T-helper 17 cell (primary cell): Measurements from ENCODE around the gene TMC2. TPM values are rescaled to one million over a fixed set of nuclear protein-coding genes. Genes with fewer than 3 reads are reported as not detected.
"Not testable (repeated sequence)": the region's sequence is repeated elsewhere in the genome, so short reads cannot be mapped to it uniquely, and the experiment has no call there.

Experiments used
- ATAC-seq: fragments of 150-1000 bp; cut with Tn5 transposase; 2 replicates; pipeline ENCODE4 v1.10.0; 2021; ENCODE audit warnings: mild to moderate bottlenecking, moderate library complexity
- DNase-seq, 3 donors: peaks; one replicate each; pipeline versions ENCODE4 v3.0.0 to v3.0.0-alpha.2; 2020 to 2021
- H3K9me3 ChIP-seq: one replicate; pipeline ENCODE4 v1.7.0; 2013; ENCODE audit warnings: low read length, mild to moderate bottlenecking; ENCODE audit not compliant: control insufficient read depth, poor library complexity, severe bottlenecking
- H3K27ac Mint-ChIP-seq: one replicate; pipeline ENCODE4 v1.8.0; 2022; ENCODE audit warnings: mild to moderate bottlenecking, moderate library complexity, mixed read lengths
- H3K27me3 Mint-ChIP-seq: one replicate; pipeline ENCODE4 v1.8.0; 2022; ENCODE audit warnings: mixed read lengths
- H3K36me3 Mint-ChIP-seq: one replicate; pipeline ENCODE4 v1.8.0; 2022; ENCODE audit warnings: low read depth, mixed read lengths
- H3K4me1 Mint-ChIP-seq: one replicate; pipeline ENCODE4 v1.8.0; 2022; ENCODE audit warnings: mild to moderate bottlenecking, mixed read lengths
- H3K4me3 Mint-ChIP-seq: one replicate; pipeline ENCODE4 v1.8.0; 2022; ENCODE audit warnings: mild to moderate bottlenecking, moderate library complexity, mixed read lengths
- total RNA-seq, 4 donors: library from RNA in 2 of 4; stranded (reverse) in 2 of 4; gene quantifications; one replicate each; pipeline ENCODE4 v1.2.3 and lab custom pipeline; 2022 to 2026

TMC2 gene
- total RNA-seq, 2 donors from 2014 or later, result not detected

GRCh38 chr20:2519115-2519809, 17.1 kb upstream of the TMC2 start:
- H3K27me3 Mint-ChIP-seq, result peaks cover 5% of the 10 kb centered on the region
- ATAC-seq (no peak), DNase-seq (no peak)
- H3K4me3 Mint-ChIP-seq, result no peak overlapping the region
- no peaks in the 10 kb centered on the region for H3K36me3 Mint-ChIP-seq
- no peak overlapping the region for H3K27ac Mint-ChIP-seq
- peaks cover 11% of the 10 kb centered on the region for H3K4me1 Mint-ChIP-seq
- H3K9me3 ChIP-seq, result no peaks in the 10 kb centered on the region

- Mint-ChIP-seq H3K4me1 (peaks cover 17% of the 10 kb centered on the region), H3K27me3 (peaks cover 5% of the 10 kb centered on the region), H3K36me3 (no peaks in the 10 kb centered on the region), H3K4me3 (no peak overlapping the region), H3K27ac (no peak overlapping the region)
- H3K9me3 ChIP-seq, result no peaks in the 10 kb centered on the region
- ATAC-seq, result no peak
- no peak for DNase-seq
Observed at GRCh38 chr20:2520617-2521016, 15.8 kb upstream of the TMC2 start.

GRCh38 chr20:2521369-2522305, 14.7 kb upstream of the TMC2 start:
- no peaks in the 10 kb centered on the region for H3K36me3 Mint-ChIP-seq
- peak overlapping the region; percentile 25 for H3K4me3 Mint-ChIP-seq
- H3K27ac Mint-ChIP-seq, result no peak overlapping the region
- peaks cover 5% of the 10 kb centered on the region for H3K27me3 Mint-ChIP-seq
- H3K4me1 Mint-ChIP-seq, result peaks cover 18% of the 10 kb centered on the region
- no peak for ATAC-seq
- no peaks in the 10 kb centered on the region for H3K9me3 ChIP-seq
- peak; percentile 27 to 39 (median 29) for DNase-seq

GRCh38 chr20:2522826-2523429, 13.4 kb upstream of the TMC2 start:
- H3K27me3 Mint-ChIP-seq, result peaks cover 13% of the 10 kb centered on the region
- H3K36me3 Mint-ChIP-seq, H3K4me3 Mint-ChIP-seq, DNase-seq, H3K9me3 ChIP-seq, ATAC-seq, H3K27ac Mint-ChIP-seq: not testable (repeated sequence)
- H3K4me1 Mint-ChIP-seq, result peaks cover 18% of the 10 kb centered on the region

- peaks cover 7% of the 10 kb centered on the region for H3K27me3 Mint-ChIP-seq
- no peaks in the 10 kb centered on the region for H3K36me3 Mint-ChIP-seq
- no peaks in the 10 kb centered on the region for H3K9me3 ChIP-seq
- ATAC-seq (peak; percentile 88), DNase-seq (peak; percentile 81 to 93 (median 87))
- peak overlapping the region; percentile 91 for H3K27ac Mint-ChIP-seq
- H3K4me1 Mint-ChIP-seq, result peaks cover 18% of the 10 kb centered on the region
- H3K4me3 Mint-ChIP-seq, result peak overlapping the region; percentile 93
Observed at GRCh38 chr20:2523919-2524708, 12.3 kb upstream of the TMC2 start.

- DNase-seq, result peak in 1 of 3 donors; percentile 22
- H3K4me1 Mint-ChIP-seq, result peaks cover 20% of the 10 kb centered on the region
- H3K9me3 ChIP-seq, result no peaks in the 10 kb centered on the region
- H3K4me3 Mint-ChIP-seq, result peak overlapping the region; percentile 93
- peak; percentile 55 for ATAC-seq
- peaks cover 7% of the 10 kb centered on the region for H3K27me3 Mint-ChIP-seq
- peak overlapping the region; percentile 91 for H3K27ac Mint-ChIP-seq
- H3K36me3 Mint-ChIP-seq, result no peaks in the 10 kb centered on the region
Observed at GRCh38 chr20:2524709-2525506, 11.5 kb upstream of the TMC2 start.

- not testable (repeated sequence) for H3K36me3 Mint-ChIP-seq, H3K27me3 Mint-ChIP-seq, H3K4me3 Mint-ChIP-seq, DNase-seq, H3K27ac Mint-ChIP-seq, ATAC-seq, H3K9me3 ChIP-seq
- peaks cover 15% of the 10 kb centered on the region for H3K4me1 Mint-ChIP-seq
Observed at GRCh38 chr20:2526218-2526583, 10.2 kb upstream of the TMC2 start.

GRCh38 chr20:2527762-2528161, 8.6 kb upstream of the TMC2 start:
- DNase-seq (no peak), ATAC-seq (no peak)
- H3K9me3 ChIP-seq, result no peaks in the 10 kb centered on the region
- H3K4me1 Mint-ChIP-seq, result peaks cover 12% of the 10 kb centered on the region
- no peak overlapping the region for H3K4me3 Mint-ChIP-seq
- H3K27me3 Mint-ChIP-seq, result peaks cover 7% of the 10 kb centered on the region
- no peaks in the 10 kb centered on the region for H3K36me3 Mint-ChIP-seq
- H3K27ac Mint-ChIP-seq, result no peak overlapping the region

GRCh38 chr20:2528671-2529271, 7.6 kb upstream of the TMC2 start:
- Mint-ChIP-seq H3K36me3 (no peaks in the 10 kb centered on the region), H3K4me1 (peaks cover 12% of the 10 kb centered on the region), H3K27ac (no peak overlapping the region), H3K27me3 (peaks cover 13% of the 10 kb centered on the region), H3K4me3 (no peak overlapping the region)
- ATAC-seq, result no peak
- DNase-seq, result no peak
- no peaks in the 10 kb centered on the region for H3K9me3 ChIP-seq

GRCh38 chr20:2533118-2533517, 3.3 kb upstream of the TMC2 start:
- Mint-ChIP-seq H3K27ac (no peak overlapping the region), H3K27me3 (peaks cover 37% of the 10 kb centered on the region), H3K36me3 (no peaks in the 10 kb centered on the region), H3K4me1 (peaks cover 7% of the 10 kb centered on the region), H3K4me3 (no peak overlapping the region)
- DNase-seq (no peak), ATAC-seq (no peak)
- no peaks in the 10 kb centered on the region for H3K9me3 ChIP-seq

- peaks cover 58% of the 10 kb centered on the region for H3K27me3 Mint-ChIP-seq
- H3K4me1 Mint-ChIP-seq, result peaks cover 5% of the 10 kb centered on the region
- no peaks in the 10 kb centered on the region for H3K9me3 ChIP-seq
- H3K36me3 Mint-ChIP-seq, result peaks cover 5% of the 10 kb centered on the region
- DNase-seq, result no peak
- no peak overlapping the region for H3K27ac Mint-ChIP-seq
- H3K4me3 Mint-ChIP-seq, result no peak overlapping the region
- ATAC-seq, result no peak
Observed at GRCh38 chr20:2535711-2536559, 438 bp upstream of the TMC2 start.
